Muscle layer of duodenum (tissue), 2 donors: ENCODE measurements around the gene PRKAG2.
"Not testable (repeated sequence)": the region's sequence is repeated elsewhere in the genome, so short reads cannot be mapped to it uniquely, and the experiment has no call there.

Experiments
- H3K27ac ChIP-seq: one replicate; pipeline ENCODE4 v1.7.0; 2013; ENCODE audit warnings: mild to moderate bottlenecking, low read length
- H3K27me3 ChIP-seq: one replicate; pipeline ENCODE4 v1.7.0; 2013; ENCODE audit warnings: low read depth, mild to moderate bottlenecking, control low read depth, low read length
- H3K36me3 ChIP-seq, 2 donors: one replicate each; pipeline ENCODE4 v1.7.0; 2013; ENCODE audit warnings: low read length in 2 of 2, control low read depth in 1 of 2, mild to moderate bottlenecking in 1 of 2; ENCODE audit not compliant: insufficient read depth in 2 of 2, control insufficient read depth in 1 of 2
- H3K4me1 ChIP-seq, 2 donors: one replicate each; pipeline ENCODE4 v1.7.0; 2013; ENCODE audit warnings: low read length in 2 of 2, mild to moderate bottlenecking in 2 of 2, control low read depth in 1 of 2, moderate library complexity in 1 of 2; ENCODE audit not compliant: insufficient read depth in 2 of 2, control insufficient read depth in 1 of 2
- H3K4me3 ChIP-seq, 2 donors: one replicate each; pipeline ENCODE4 v1.7.0; 2013; ENCODE audit warnings: low read length in 2 of 2, low read depth in 1 of 2, mild to moderate bottlenecking in 1 of 2
- H3K9me3 ChIP-seq, 2 donors: one replicate each; pipeline ENCODE4 v1.7.0; 2013; ENCODE audit warnings: low read length in 2 of 2, control low read depth in 1 of 2, mild to moderate bottlenecking in 1 of 2; ENCODE audit not compliant: control insufficient read depth in 1 of 2
- donor health status: healthy.

The PRKAG2 gene

DNA sequence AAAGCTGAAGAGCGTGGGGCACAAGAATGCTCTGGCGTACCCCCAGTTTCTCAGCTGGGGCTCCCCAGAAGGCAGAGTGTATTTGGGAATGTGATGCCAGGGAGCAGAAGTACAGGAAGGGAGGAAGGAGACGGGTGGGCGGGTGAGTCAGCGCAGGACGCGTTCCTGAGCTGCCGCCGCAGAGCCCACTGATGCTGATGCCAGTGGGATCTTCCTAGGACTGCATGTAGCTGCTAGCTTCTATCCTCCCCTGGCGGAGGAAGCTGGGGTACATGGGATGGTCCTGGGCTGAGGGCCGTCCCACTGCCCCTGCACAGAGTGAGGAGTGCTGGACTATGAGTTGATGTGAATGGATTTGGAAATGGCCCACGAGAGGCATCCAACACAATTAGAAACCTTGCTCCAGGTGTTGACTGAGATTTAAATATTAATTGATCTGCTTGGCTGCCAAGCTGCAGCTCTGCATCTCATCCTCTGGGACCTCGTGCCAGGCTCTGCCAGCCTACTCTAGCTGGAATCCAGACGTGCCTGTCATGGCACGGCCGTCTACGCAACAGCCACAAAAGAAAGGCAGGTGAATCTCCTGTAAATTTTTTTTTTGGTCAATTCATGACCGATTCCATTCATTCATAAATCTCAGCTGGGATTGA lies 291.0 kb downstream of the PRKAG2 start:
- no peaks in the 10 kb centered on the region for H3K4me1 ChIP-seq
- no peaks in the 10 kb centered on the region for H3K9me3 ChIP-seq
- H3K27me3 ChIP-seq = no peaks in the 10 kb centered on the region
- H3K4me3 ChIP-seq = no peak overlapping the region
- peaks cover under 1 to 3% of the 10 kb centered on the region in 2 donors for H3K36me3 ChIP-seq
- H3K27ac ChIP-seq = no peak overlapping the region

DNA sequence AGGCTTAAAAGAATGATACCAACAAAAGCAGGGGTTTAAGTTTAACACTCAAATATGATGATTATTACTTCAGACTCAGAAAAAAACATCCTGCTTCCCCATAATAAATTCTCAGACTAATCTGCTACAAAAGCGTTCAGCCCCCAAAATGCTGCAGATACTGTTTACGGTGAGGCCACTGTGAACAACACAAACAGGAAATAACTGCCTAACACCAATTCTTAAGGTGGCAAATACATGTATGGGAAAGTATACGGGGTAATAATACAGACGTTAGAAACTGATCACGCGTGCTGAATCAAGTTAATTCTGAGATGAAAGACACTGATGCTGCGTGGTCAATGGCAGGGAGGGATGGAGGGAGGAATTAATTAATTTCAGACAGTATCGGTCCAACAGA lies 295.2 kb downstream of the PRKAG2 start:
- no peaks in the 10 kb centered on the region for H3K4me1 ChIP-seq
- H3K27me3 ChIP-seq = no peaks in the 10 kb centered on the region
- H3K4me3 ChIP-seq = no peak overlapping the region
- no peaks in the 10 kb centered on the region for H3K9me3 ChIP-seq
- H3K27ac ChIP-seq = no peak overlapping the region
- no peaks in the 10 kb centered on the region for H3K36me3 ChIP-seq

- H3K27me3 ChIP-seq = no peaks in the 10 kb centered on the region
- H3K27ac ChIP-seq = no peak overlapping the region
- no peaks in the 10 kb centered on the region for H3K4me1 ChIP-seq
- peaks cover 0 to 1% of the 10 kb centered on the region in 2 donors for H3K36me3 ChIP-seq
- H3K4me3 ChIP-seq = no peak overlapping the region
- H3K9me3 ChIP-seq = no peaks in the 10 kb centered on the region
These were observed 297.3 kb downstream of the PRKAG2 start for GRCh38 chr7:151579644-151580043.

GRCh38 chr7:151575410-151575809 lies 301.5 kb downstream of the PRKAG2 start:
- Histone ChIP-seq H3K4me3 (no peak overlapping the region), H3K9me3 (no peaks in the 10 kb centered on the region), H3K36me3 (peaks cover 3 to 11% of the 10 kb centered on the region in 2 donors), H3K27ac (no peak overlapping the region), H3K4me1 (no peaks in the 10 kb centered on the region), H3K27me3 (no peaks in the 10 kb centered on the region)

DNA sequence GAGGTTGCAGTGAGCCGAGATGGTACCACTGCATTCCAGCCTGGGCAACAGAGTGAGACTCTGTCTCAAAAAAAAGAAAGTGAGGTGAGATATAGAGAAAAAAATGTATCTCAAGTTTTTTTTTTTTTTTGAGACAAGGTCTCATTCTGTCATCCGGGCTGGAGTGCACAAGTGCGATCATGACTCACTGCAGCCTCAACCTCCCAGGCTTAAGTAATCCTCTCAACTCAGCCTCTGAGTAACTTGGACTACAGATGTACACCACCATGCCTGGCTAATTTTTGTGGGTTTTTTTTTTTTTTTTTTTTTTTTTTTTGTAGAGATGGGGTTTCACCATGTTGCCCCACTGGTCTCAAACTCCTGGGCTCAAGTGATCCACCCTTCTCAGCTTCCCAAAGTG lies 303.9 kb downstream of the PRKAG2 start:
- peaks cover 8 to 11% of the 10 kb centered on the region in 2 donors for H3K36me3 ChIP-seq
- H3K27ac ChIP-seq = not testable (repeated sequence)

GRCh38 chr7:151572136-151572535 lies 304.8 kb downstream of the PRKAG2 start:
- Histone ChIP-seq H3K27ac (no peak overlapping the region), H3K9me3 (no peaks in the 10 kb centered on the region), H3K36me3 (peaks cover 8 to 11% of the 10 kb centered on the region in 2 donors), H3K4me1 (peaks cover 0 to 3% of the 10 kb centered on the region in 2 donors), H3K4me3 (no peak overlapping the region), H3K27me3 (no peaks in the 10 kb centered on the region)

More for the DNA sequence above, 303.9 kb downstream of the PRKAG2 start:
- not testable (repeated sequence) for H3K27me3 ChIP-seq, H3K4me1 ChIP-seq, H3K9me3 ChIP-seq, H3K4me3 ChIP-seq

- Histone ChIP-seq H3K9me3 (no peaks in the 10 kb centered on the region), H3K4me1 (peaks cover 0 to 3% of the 10 kb centered on the region in 2 donors), H3K4me3 (no peak overlapping the region), H3K27ac (no peak overlapping the region), H3K27me3 (no peaks in the 10 kb centered on the region), H3K36me3 (peaks cover 8 to 11% of the 10 kb centered on the region in 2 donors)
These were observed 305.4 kb downstream of the PRKAG2 start for GRCh38 chr7:151571471-151571870.

DNA sequence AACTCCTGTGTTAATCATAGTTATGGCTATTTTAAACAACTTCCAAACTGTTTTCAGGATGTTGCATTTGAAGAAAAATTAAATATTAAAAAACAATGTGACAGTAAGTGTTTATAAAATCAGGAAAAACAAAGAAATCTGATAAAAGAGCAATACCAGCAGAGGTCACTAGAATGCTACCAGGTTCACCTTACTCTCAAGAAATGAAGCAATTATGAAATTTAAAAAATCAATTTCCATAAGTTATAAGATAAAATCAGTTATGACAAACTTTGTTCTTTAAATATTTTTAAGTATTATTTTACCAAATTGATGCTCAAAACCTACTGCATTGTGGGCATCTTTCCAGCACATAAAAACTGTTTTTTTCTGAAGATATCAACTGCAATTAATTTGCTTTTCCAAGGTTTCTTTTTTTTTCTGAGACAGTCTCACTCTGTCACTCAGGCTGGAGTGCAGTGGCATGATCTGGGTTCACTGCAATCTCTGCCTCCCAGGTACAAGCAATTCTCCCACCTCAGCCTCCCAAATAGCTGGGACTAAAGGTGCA lies 306.5 kb downstream of the PRKAG2 start:
- Histone ChIP-seq H3K4me1 (peaks cover 0 to 3% of the 10 kb centered on the region in 2 donors), H3K27ac (no peak overlapping the region), H3K9me3 (no peaks in the 10 kb centered on the region), H3K4me3 (no peak overlapping the region), H3K27me3 (no peaks in the 10 kb centered on the region), H3K36me3 (peaks cover 11 to 14% of the 10 kb centered on the region in 2 donors)

DNA sequence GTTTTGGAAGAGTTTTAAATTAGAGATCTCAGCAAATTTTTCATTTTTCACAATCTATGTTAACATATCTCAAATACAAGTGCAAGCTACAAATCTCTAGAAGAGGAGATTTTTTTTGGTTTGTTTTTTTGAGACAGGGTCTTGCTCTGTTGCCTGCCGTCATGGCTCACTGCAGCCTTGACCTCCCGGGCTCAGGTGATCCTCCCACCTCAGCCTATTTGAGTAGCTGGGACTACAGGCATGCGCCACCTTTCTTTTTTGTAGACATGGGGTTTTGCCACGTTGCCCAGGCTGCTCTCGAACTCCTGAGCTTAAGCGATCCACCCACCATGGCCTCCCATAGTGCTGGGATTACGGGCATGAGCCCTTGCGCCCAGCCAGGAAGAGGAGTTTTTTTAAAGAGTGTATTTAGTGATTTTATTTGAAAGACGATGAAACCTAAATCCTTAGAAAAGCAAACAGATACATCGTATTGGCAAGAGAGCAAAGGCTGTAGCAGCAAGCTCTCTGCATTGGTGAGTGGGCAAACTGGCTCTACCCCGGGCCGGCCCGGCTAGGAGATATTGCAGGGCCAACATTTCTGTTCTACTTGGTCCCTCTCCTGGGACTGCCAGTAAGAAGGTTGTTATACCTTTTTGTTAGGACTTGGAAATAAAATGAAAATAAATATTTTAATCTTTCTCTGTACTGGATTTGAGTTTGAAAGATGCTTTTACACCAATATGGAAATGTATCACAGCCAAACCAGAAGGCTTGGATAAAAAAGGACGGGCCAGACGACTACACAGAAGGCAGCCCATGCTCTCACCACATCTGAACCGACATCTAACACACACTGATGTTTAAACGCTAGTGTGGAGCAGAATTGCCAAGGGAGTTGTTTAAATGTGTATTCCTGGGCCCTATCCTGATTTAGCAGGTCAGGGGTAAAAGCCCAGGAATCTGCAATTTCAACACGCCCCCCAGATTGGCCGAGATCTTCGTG lies 307.7 kb downstream of the PRKAG2 start:
- H3K27ac ChIP-seq = no peak overlapping the region
- no peaks in the 10 kb centered on the region for H3K27me3 ChIP-seq
- no peaks in the 10 kb centered on the region for H3K9me3 ChIP-seq
- peaks cover 16 to 19% of the 10 kb centered on the region in 2 donors for H3K36me3 ChIP-seq
- H3K4me1 ChIP-seq = peaks cover 0 to 3% of the 10 kb centered on the region in 2 donors
- no peak overlapping the region for H3K4me3 ChIP-seq

GRCh38 chr7:151566897-151567320 lies 310.0 kb downstream of the PRKAG2 start:
- H3K4me1 ChIP-seq = peaks cover 0 to 3% of the 10 kb centered on the region in 2 donors
- no peaks in the 10 kb centered on the region for H3K9me3 ChIP-seq
- H3K27ac ChIP-seq = peak overlapping the region; percentile 24
- no peak overlapping the region for H3K4me3 ChIP-seq
- no peaks in the 10 kb centered on the region for H3K27me3 ChIP-seq
- H3K36me3 ChIP-seq = peaks cover 19 to 25% of the 10 kb centered on the region in 2 donors

GRCh38 chr7:151565541-151565940 lies 311.4 kb downstream of the PRKAG2 start:
- Histone ChIP-seq H3K27ac (no peak overlapping the region), H3K4me3 (no peak overlapping the region), H3K27me3 (no peaks in the 10 kb centered on the region), H3K36me3 (peaks cover 18 to 26% of the 10 kb centered on the region in 2 donors), H3K9me3 (no peaks in the 10 kb centered on the region), H3K4me1 (peaks cover 0 to 3% of the 10 kb centered on the region in 2 donors)
